ENCODE data around the gene ZMYND10. TPM values are rescaled to one million over a fixed set of nuclear protein-coding genes. Genes with fewer than 3 reads are reported as not detected.

Gene ZMYND10
- total RNA-seq, 8 experiments from 2014 or later, result 0.76 to 91.1 (median 2.2) TPM

- peak; percentile 93 to 97 (median 94) for ATAC-seq (replicated peaks in 6 of 8)
- Histone ChIP-seq H3K4me1 (replicated peaks in 1 of 2) (peaks cover 7 to 10% of the 10 kb centered on the region in 2 donors), H3K27ac (peak within 1 kb of the TSS; percentile 37 to 71), H3K4me3 (peak within 1 kb of the TSS; percentile 70 to 97 (median 75))
- WGBS, 10 experiments, result 0 to 45% (median 1%) methylated on average over 2 to 21 of the region's 67 CpGs; no CpG with 5 or more reads in 5 of the 10 experiments
- in situ Hi-C loops (cut with MboI; ENCODE audit: low pct_unique_long_range_greater_than_20kb in 2 of 9, low sequenced_read_pairs in 9 of 9, unreplicated experiment in 9 of 9), result no loop called here
Observed at GRCh38 chr3:50292159-50293078, 53.1 kb downstream of the ZMYND10 start, which contains the start of gene IFRD2. IFRD2 (minus strand) TSS chr3:50292429; CDS start chr3:50292274, 155 bp downstream.

Other genes with a start within 250 kb of the ZMYND10 start
- 1 to 10 TPM in 7 of 8 experiments, under 1 TPM in 1; 0.61 to 8.5 (median 3.1) TPM for gene SEMA3F, start 190.4 kb downstream of the ZMYND10 start, total RNA-seq
- under 1 TPM in 4 of 8 experiments, not detected in 4; 0.27 to 0.66 (median 0.34) TPM for gene GNAT1, start 154.1 kb downstream of the ZMYND10 start, total RNA-seq
- gene SLC38A3, start 140.5 kb downstream of the ZMYND10 start, total RNA-seq, result 1 to 10 TPM in 3 of 8 experiments, under 1 TPM in 5; 0.46 to 9.0 (median 0.85) TPM
- 100 to 1,000 TPM in 4 of 8 experiments, 10 to 100 TPM in 4; 65.9 to 163 (median 100) TPM for gene GNAI2, start 109.5 kb downstream of the ZMYND10 start, total RNA-seq
- gene SEMA3B, start 76.6 kb downstream of the ZMYND10 start, total RNA-seq, result 10 to 100 TPM in 3 of 8 experiments, 1 to 10 TPM in 5; 2.0 to 20.8 (median 6.9) TPM
- 1 to 10 TPM in 2 of 8 experiments, under 1 TPM in 5, not detected in 1; 0.36 to 2.6 (median 0.54) TPM for gene LSMEM2, start 66.6 kb downstream of the ZMYND10 start, total RNA-seq
- 100 to 1,000 TPM in 1 of 8 experiments, 10 to 100 TPM in 7; 13.3 to 111 (median 24.8) TPM for gene IFRD2, start 53.3 kb downstream of the ZMYND10 start, total RNA-seq
- 1 to 10 TPM; 2.0 to 4.7 (median 3.1) TPM for gene HYAL3, start 46.3 kb downstream of the ZMYND10 start, total RNA-seq
- 1 to 10 TPM; 2.7 to 8.8 (median 5.1) TPM for gene NAA80, start 46.3 kb downstream of the ZMYND10 start, total RNA-seq
- 10 to 100 TPM in 2 of 8 experiments, 1 to 10 TPM in 3, under 1 TPM in 3; 0.63 to 35.4 (median 1.2) TPM for gene HYAL1, start 42.2 kb downstream of the ZMYND10 start, total RNA-seq
- gene HYAL2, start 23.0 kb downstream of the ZMYND10 start, total RNA-seq, result 10 to 100 TPM; 18.9 to 44.3 (median 27.0) TPM
- 10 to 100 TPM; 15.5 to 36.9 (median 26.1) TPM for gene TUSC2, start 17.5 kb downstream of the ZMYND10 start, total RNA-seq
- gene RASSF1, start 4.9 kb downstream of the ZMYND10 start, total RNA-seq, result 10 to 100 TPM; 14.0 to 21.3 (median 18.0) TPM
- 10 to 100 TPM; 17.9 to 90.8 (median 28.9) TPM for gene NPRL2, start 5.0 kb upstream of the ZMYND10 start, total RNA-seq
- gene CYB561D2, start 5.1 kb upstream of the ZMYND10 start, total RNA-seq, result 10 to 100 TPM; 12.7 to 28.7 (median 19.0) TPM
- 10 to 100 TPM; 17.2 to 66.1 (median 27.7) TPM for gene TMEM115, start 13.8 kb upstream of the ZMYND10 start, total RNA-seq
- gene CACNA2D2, start 157.9 kb upstream of the ZMYND10 start, total RNA-seq, result 1 to 10 TPM; 1.7 to 8.5 (median 7.2) TPM
- gene C3orf18, start 222.0 kb upstream of the ZMYND10 start, total RNA-seq, result 10 to 100 TPM in 5 of 8 experiments, 1 to 10 TPM in 3; 7.4 to 12.3 (median 10.7) TPM
- 10 to 100 TPM in 7 of 8 experiments, 1 to 10 TPM in 1; 9.5 to 25.5 (median 15.6) TPM for gene HEMK1, start 223.8 kb upstream of the ZMYND10 start, total RNA-seq

Data from motor neuron (in vitro differentiated cells).